EH (cell line): ENCODE data around the gene GUSB.

Experiments used
- DNase-seq: peaks from one replicate; pipeline ENCODE4 v3.0.0-alpha.2; 2015; ENCODE audit warnings: low read depth

The GUSB gene

DNA sequence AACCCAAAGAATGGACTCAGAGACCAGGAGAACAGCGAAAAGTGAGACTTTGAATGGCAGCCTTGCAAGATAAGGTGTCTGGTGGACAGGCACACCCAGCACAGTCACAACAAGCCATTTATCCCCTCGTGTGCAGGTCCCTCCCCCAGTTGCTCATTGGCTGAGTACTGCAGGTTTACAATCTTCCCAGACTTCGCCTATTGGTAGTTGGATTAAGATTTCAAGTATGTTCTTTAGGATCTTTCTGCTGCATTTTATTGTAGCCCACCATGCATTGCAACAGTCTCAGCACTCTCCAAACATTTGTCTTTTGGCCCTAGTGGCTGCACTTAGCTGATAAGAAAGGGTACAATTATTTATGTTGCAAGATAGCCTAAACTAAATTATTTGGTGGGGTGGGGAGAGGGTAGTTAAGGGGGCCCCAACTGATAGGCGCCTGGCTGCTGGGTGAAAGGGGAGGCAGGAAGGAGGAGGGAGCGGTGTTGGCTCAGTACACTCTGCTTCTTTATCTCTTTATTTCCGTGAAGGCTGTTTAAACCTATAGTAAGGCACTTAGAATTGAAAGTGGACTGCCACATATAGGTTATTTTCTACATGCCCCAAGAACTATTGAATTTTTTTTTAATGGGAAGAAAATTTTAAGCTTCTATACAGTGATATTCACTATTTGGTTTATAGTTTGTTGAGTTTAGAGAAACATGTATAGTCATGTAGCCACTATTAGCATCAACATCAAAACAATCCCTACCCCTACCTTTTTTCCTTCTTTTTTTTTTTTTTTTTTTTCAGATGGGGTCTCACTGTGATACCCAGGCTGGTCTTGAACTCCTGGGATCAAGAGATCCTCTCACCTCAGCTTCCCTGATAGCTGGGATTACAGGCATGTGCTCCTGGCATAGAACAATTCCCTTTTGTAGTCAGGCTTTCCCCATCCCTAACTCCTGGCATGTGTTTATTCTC lies 54.2 kb downstream of the GUSB start:
- DNase-seq, result no peak

DNA sequence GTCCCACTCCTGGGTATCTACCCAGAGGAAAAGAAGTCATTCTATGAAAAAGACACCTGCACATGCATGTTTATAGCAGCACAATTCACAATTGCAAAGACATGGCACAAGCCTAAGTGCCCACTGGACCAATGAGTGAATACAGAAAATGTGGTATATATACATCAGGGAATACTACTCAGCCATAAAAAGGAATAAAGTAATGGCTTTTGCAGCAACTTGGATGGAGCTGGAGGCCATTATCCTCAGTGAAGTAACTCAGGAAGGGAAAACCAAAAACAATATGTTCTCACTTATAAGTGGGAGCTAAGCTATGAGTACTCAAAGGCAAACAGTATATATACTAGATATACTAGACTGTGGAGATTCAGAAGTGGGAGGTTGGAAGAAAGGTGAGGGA lies 55.4 kb downstream of the GUSB start:
- no peak for DNase-seq

DNA sequence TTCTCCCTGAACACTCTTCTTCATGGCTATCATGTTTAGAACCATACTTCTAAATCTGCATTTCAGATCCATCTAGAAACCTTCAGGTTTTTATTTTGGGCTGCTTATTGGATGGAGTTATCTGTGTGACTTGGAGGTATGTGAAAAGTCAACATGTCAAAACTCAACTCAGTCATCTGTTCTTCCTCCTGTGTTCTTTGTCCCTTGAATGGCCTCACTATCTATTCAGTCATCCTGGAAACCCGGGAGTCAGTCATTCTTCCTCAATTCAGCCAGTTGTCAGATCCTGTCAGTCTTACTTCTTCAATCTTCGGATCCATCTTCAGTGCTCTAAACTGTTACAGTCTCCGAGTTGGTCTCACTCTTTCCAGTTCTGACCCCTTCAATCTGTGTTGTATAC lies 57.0 kb downstream of the GUSB start:
- no peak for DNase-seq

DNA sequence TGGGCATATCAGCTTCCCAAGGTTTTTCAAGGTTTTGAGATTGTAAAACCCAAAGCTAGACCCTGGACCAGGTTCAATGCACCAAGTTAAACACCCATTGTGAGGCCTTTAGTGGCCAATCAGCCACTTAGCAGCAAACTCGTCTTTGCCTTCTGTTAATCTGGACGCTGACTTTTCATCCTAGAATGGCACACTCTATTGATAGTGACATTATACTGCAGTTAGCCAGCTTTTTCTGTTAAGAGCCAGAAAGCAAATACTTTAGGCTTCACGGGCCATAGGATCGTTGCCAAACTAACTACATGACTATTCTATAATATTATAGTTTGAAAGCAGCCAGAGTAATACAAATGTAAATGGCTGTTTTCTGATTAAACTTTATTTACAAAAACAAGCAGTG lies 57.8 kb downstream of the GUSB start:
- DNase-seq, result no peak

DNA sequence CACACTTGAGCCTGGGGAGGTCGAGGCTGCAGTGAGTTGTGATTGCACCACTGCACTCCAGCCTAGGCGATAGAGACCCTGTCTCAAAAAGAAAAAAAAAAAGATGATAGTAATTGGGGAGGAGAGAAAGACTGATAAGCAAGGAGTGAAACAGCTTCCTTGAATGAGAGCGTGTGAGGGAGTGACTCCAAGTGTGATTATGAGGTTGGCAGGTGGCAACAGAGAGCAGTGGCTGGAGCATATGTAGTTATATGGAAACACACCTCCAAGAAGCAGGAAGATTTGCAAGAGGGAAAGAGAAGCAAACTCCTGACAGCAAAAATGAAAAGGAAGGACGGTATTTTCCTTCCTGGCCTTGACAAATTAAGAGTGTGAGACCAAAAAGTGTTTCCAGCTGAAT lies 58.7 kb downstream of the GUSB start:
- DNase-seq, result no peak

DNA sequence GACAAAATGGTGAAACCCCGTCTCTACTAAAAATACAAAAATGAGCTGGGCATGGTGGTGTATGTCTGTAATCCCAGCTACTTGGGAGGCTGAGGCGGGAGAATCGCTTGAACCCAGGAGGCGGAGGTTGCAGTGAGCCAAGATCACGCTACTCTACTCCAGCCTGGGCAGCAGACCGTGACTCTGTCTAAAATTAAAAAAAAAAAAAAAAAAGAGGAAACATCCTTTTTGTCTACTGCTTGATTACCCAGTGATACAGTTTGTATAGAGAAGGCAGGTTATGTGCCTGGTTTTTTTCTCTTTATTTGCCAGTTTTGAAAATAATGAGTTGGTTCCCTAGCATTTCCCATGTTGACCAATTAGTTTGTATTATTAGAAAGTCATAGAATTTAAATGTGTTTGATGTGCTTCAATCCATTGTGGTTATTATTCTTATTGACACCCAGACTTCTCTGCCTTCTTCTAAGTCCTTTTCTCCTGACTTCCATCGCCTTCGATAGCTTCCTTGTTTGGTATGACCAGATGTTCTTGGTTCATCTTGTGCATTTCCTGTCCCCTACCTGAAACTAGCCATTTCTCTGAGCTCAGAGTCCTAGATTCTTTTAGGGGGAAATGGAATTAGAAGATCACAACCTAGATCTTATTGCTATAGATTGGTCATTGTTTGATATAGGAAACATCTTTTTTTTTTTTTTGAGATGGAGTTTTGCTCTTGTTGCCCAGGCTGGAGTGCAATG lies 65.9 kb downstream of the GUSB start:
- no peak for DNase-seq

DNA sequence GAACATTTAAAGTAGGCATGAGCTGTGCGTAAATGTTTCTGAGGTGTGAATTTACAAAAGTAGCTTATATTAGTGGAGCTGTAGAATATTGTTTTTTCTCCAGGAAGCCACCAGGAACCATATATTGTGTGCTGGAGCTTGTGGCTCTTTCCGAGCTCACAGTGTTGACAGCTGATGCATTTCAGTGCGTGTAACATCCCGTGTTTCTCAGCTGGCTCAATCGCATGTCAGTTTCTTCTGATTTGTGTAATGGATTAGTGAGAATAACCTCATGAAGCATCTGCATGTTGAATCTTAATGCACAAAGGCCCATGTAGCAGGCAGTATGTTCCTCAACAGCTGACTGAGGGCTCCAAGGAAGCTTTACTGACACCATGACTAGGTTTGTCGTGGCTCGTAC lies 69.8 kb downstream of the GUSB start:
- no peak for DNase-seq
